HG03439 (cell line): ENCODE results near the gene MARK4.
"Not testable (repeated sequence)": the region's sequence is repeated elsewhere in the genome, so short reads cannot be mapped to it uniquely, and the experiment has no call there.

Experiments
- ATAC-seq: cut with Tn5 transposase; IDR thresholded peaks from one replicate; pipeline ENCODE4 v1.9.1; 2021; ENCODE audit warnings: mild to moderate bottlenecking, moderate library complexity; ENCODE audit not compliant: unreplicated experiment

Gene MARK4

DNA sequence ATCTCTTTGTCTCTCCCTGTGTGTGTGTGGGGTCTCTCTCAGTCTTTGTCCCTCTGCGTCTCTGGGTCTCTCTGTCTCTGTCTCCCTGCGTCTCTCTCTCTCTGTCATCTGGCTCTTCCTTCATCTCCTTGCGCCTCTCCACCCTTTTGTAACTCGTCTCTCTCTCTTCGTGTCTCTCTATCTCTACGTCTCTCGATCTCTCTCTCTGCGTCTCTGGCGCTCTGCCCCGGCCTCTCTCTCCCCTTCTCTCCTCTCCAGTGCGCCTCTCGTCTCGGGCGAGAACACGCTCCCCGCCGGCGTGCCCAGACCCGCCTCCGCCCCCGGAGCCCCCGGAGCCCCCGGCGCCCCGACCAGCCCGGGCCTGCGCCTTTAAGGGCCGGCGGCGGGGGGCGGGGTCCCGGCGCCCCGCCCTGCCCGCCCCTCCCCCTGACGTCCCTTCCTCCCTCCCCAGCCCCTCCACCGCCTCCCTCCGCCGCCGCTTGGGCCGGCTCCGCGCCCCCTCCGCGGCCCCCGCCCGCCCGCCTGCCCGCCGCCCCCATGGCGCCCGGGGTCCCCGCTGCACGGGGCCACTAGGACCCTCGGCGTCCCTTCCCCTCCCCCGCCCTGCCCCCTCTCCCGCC, at the start of gene MARK4:
MARK4 (plus strand) TSS at position 440 of the 620 bp plus-strand sequence. CDS start 318 bp downstream, outside the sequence.
- no peak for ATAC-seq

- no peak for ATAC-seq
Observed at GRCh38 chr19:45202637-45203036, 48.4 kb upstream of the MARK4 start.

GRCh38 chr19:45205810-45206209, 45.3 kb upstream of the MARK4 start:
- ATAC-seq = no peak

GRCh38 chr19:45206328-45206727, 44.7 kb upstream of the MARK4 start:
- no peak for ATAC-seq

- ATAC-seq = no peak
Observed at GRCh38 chr19:45211751-45212381, 39.2 kb upstream of the MARK4 start.

- ATAC-seq = no peak
Observed at GRCh38 chr19:45213031-45213430, 38.0 kb upstream of the MARK4 start.

GRCh38 chr19:45215391-45216191, 35.5 kb upstream of the MARK4 start:
- ATAC-seq = no peak

GRCh38 chr19:45216667-45217066, 34.4 kb upstream of the MARK4 start:
- no peak for ATAC-seq

DNA sequence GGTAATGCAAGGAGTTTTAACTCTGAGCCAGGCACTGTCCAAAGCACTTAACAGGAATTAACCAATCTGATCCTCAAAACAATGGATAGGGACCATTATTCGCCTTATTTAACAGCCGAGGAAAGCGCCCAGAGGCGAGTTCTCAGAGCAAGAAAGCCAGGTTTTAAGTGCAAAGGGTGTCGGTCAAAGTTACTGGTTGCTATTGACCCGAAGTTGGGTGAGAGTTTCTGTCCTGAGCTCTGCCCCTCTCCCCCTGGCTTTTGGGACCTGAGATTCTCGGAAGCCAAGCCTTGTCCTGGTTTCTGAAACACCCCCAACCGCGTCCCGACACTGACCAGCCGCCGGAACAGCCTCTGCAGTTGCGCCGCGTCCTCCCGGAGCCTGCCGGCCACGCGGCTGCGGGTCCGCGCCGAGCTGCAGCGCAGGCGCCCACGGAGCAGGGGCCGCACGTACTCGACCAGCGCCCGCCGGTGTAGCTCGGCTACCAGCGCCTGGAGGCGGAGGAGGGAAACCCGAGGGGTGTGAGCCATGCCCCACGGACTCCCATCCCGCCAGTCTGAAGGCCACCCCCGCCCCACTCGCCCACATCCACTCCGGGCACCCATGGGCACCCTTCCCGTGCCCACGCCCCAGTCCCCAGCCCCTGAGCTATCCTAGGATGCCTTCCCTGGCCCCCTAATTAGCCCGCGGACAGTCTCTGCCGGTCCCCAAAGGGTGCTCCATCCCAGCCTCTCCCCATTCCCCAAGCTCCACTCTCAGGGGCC, 33.7 kb upstream of the MARK4 start:
- ATAC-seq = no peak

DNA sequence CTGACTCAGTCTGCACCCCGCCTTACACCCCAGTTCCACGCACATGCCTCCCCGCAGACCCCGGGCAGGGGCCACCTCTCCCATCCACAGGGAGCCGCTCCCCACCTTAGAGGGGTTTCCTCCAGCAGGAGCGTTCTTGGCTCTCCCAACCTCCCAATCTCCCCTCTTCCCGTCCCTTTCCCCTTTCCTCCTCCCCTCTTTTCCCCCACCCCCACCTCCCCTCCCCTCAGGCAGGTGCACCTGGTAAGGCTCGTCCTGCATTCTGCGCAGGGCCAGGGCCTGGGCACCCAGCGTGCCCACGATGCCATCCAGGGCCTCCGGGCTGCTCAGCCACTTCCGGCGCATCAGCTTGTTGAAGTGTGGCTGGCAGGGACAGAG, 33.1 kb upstream of the MARK4 start:
- no peak for ATAC-seq

DNA sequence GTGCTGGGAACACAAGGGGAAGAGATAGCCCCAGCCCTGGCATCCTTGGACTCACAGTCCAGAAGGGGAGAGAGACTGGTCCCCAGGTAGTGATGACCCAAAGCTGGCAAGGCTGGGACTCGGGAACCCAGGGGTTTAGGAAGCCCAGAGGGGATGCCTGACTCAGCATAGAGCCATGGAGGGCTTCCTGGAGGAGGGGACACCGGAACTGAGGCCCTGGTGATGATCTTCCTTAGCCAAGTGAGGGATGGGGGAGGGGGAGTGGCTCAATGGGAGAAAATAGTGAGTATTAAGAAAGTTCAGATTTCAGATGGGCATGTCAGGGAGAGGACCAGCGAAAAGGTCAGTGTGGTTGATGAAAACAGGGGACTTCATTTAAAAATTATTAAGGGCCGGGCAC, 32.6 kb upstream of the MARK4 start:
- ATAC-seq = no peak

GRCh38 chr19:45218911-45219743, 31.9 kb upstream of the MARK4 start:
- ATAC-seq = no peak

DNA sequence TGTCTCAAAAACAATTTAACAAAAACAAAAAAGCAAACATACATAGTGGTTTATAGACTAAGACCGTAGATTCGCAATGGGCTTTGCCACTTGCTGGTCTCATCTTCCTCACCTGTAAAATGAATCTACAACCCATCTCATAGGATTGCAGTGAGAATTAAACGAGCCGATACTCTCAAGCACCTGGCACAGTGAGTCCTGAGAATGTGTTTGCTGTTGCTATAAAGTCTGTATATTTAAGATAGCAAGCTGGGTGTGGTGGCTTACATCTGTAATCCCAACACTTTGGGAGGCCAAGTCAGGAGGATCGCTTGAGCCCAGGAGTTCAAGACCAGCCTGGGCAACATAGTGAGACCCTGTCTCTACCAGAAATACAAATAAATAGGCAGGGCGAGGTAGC, 28.3 kb upstream of the MARK4 start:
- ATAC-seq = no peak

- ATAC-seq = no peak
Observed at GRCh38 chr19:45223879-45224278, 27.2 kb upstream of the MARK4 start.

DNA sequence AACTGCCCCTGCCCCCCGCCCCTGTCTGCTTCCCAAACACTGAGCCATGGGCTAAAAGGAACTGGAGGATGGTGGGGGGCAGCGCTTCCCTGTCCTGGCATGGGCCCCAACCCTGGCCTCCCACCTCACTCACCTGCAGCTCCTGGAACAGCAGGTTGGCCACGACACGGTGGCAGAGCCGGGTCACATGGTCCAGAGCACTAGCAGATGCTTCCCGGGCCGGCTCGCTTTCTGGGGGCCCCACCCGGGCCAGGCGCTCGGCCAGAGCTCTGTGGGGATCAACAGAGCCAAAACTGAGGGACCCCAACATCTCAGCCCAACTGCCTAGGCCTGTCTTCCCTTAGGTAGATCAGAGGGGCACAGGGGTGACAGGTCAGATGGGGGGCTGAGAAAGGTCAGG, 26.4 kb upstream of the MARK4 start:
- no peak for ATAC-seq

DNA sequence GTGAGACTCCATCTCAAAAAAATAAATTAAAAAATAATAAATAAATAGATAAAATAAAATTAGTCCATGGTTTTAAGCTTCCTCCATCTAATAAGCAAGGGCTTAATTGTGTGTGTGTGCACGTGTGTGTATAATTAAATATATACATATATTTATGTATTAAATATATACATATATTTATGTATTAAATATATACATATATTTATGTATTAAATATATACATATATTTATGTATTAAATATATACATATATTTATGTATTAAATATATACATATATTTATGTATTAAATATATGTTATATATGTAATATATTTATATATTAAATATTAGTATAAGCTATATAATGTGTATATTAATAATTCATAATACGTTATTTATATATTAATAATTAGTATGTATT, 22.0 kb upstream of the MARK4 start:
- ATAC-seq = not testable (repeated sequence)

DNA sequence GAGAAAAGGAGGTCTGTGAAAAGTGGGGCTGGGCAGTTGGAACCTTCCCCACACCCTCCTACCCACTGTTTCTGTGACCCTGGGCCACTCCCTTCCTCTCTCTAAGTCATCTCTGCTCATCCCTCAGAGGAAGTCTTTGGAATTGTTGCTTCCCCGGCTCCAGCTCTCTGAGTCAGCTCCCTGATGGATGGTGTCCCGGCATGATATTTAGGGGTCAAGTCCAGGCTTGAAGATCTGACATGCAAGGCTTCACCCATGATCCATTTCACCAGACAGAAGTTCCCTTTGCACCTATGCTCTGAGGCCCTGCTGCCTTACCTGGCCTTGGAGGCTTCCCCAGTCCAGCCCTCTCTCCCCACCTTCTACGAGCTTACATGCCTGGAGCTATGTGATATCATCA, 19.2 kb upstream of the MARK4 start:
- no peak for ATAC-seq

DNA sequence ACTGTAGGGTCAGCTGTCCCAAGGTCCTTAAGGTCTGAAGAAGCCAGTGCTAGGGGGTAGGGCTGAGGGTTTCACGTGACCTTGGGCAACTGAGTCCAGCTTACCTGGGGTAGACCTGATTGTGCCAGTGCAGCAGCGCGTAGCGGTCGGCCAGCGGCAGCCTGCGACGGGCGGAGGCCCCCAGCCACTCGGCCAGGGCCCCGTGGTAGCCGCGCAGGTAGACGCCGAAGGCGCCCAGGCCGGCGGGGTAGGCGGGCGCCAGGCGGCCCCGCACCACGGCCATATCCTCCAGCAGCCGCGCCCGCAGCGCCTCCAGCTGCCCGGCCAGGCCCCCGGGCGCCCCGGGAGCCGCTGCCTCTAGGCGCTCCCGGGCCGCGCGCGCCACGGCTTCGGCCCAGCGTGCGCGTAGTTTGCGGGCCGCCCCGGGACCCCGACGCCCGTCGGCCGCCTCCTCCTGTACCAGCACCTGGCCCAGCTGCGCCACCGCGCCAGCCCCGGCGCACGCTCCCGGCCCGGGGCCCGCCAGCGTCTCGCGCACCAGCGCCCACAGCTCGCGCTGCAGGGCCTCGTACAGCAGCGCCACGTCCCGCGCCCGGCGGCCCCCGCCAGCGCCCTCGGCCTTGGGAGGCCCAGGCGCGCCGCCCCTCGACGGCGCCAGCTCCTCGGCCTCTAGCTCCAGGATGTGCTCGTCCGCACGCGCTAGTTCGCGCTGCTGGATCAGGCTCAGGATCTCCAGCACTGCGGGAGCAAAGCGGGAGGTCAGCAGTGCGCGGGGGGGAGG, 16.8 kb upstream of the MARK4 start:
- no peak for ATAC-seq

GRCh38 chr19:45235485-45235884, 15.6 kb upstream of the MARK4 start:
- no peak for ATAC-seq

DNA sequence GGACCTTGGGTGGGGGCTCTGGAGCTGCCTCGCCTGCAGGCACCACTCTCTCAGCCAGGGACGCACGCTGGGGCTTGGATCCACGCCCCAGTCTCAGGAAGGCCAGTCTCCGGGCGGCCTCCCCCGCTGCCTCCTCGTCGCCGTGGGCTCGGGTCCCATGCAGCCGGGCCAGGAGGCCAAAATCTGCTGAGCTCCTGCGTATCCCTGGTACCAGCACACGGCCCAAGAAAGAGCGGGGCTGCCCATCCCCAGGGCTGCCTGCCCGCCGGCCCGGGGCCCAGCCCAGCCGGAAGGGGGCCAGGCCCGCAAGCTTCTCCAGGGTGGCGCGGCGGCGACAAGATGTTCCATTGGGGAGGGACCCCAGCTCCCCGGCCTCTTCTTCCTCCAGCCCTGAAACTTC, 12.5 kb upstream of the MARK4 start:
- no peak for ATAC-seq
